Stomach smooth muscle (tissue), 2 donors: Measurements from ENCODE around the gene RAB34.
"Not testable (repeated sequence)": the region's sequence is repeated elsewhere in the genome, so short reads cannot be mapped to it uniquely, and the experiment has no call there.

ENCODE experiments used
- H3K27ac ChIP-seq: one replicate; pipeline ENCODE4 v1.7.0; 2013; ENCODE audit warnings: mild to moderate bottlenecking, low read length, inconsistent platforms
- H3K27me3 ChIP-seq, 2 donors: one replicate each; pipeline ENCODE4 v1.7.0; 2013; ENCODE audit warnings: low read length in 2 of 2; ENCODE audit not compliant: insufficient read depth in 2 of 2, control insufficient read depth in 1 of 2
- H3K36me3 ChIP-seq, 2 donors: one replicate each; pipeline ENCODE4 v1.7.0; 2013; ENCODE audit warnings: low read length in 2 of 2; ENCODE audit not compliant: control insufficient read depth in 2 of 2, insufficient read depth in 2 of 2
- H3K4me1 ChIP-seq: one replicate; pipeline ENCODE4 v1.7.0; 2013; ENCODE audit warnings: low read length; ENCODE audit not compliant: control insufficient read depth, insufficient read depth
- H3K4me3 ChIP-seq, 2 donors: one replicate each; pipeline ENCODE4 v1.7.0; 2013; ENCODE audit warnings: low read length in 2 of 2
- H3K9ac ChIP-seq, 2 donors: one replicate each; pipeline ENCODE4 v1.7.0; 2013; ENCODE audit warnings: low read length in 2 of 2, mild to moderate bottlenecking in 1 of 2
- H3K9me3 ChIP-seq, 2 donors: one replicate each; pipeline ENCODE4 v1.7.0; 2013; ENCODE audit warnings: low read length in 2 of 2; ENCODE audit not compliant: control insufficient read depth in 2 of 2
- donor health status: healthy.
- donor health status: Pancreatic carcinoma.

The RAB34 gene

GRCh38 chr17:28725166-28725659, 7.5 kb upstream of the RAB34 start:
- Histone ChIP-seq H3K27me3 (peaks cover 2 to 10% of the 10 kb centered on the region in 2 donors), H3K27ac (no peak overlapping the region), H3K4me3 (no peak overlapping the region), H3K9me3 (no peaks in the 10 kb centered on the region), H3K9ac (no peak overlapping the region), H3K36me3 (peaks cover 22 to 27% of the 10 kb centered on the region in 2 donors), H3K4me1 (peaks cover 56% of the 10 kb centered on the region)

- peaks cover 22 to 27% of the 10 kb centered on the region in 2 donors for H3K36me3 ChIP-seq
- no peak overlapping the region for H3K9ac ChIP-seq
- no peak overlapping the region for H3K27ac ChIP-seq
- H3K27me3 ChIP-seq, result peaks cover 2 to 10% of the 10 kb centered on the region in 2 donors
- peaks cover 56% of the 10 kb centered on the region for H3K4me1 ChIP-seq
- H3K4me3 ChIP-seq, result no peak overlapping the region
- no peaks in the 10 kb centered on the region for H3K9me3 ChIP-seq
These were observed 7.0 kb upstream of the RAB34 start for GRCh38 chr17:28724500-28725165.

GRCh38 chr17:28723836-28724499, 6.3 kb upstream of the RAB34 start:
- not testable (repeated sequence) for H3K9ac ChIP-seq, H3K27ac ChIP-seq, H3K27me3 ChIP-seq

GRCh38 chr17:28723159-28723835, 5.6 kb upstream of the RAB34 start:
- H3K9ac ChIP-seq, result no peak overlapping the region
- H3K27me3 ChIP-seq, result peaks cover 2 to 10% of the 10 kb centered on the region in 2 donors
- H3K9me3 ChIP-seq, result no peaks in the 10 kb centered on the region
- H3K36me3 ChIP-seq, result peaks cover 22 to 27% of the 10 kb centered on the region in 2 donors
- H3K4me3 ChIP-seq, result no peak overlapping the region
- H3K4me1 ChIP-seq, result peaks cover 60% of the 10 kb centered on the region
- H3K27ac ChIP-seq, result no peak overlapping the region

More at GRCh38 chr17:28723836-28724499, 6.3 kb upstream of the RAB34 start:
- peaks cover 57% of the 10 kb centered on the region for H3K4me1 ChIP-seq
- H3K4me3 ChIP-seq, H3K9me3 ChIP-seq: not testable (repeated sequence)
- peaks cover 22 to 27% of the 10 kb centered on the region in 2 donors for H3K36me3 ChIP-seq

GRCh38 chr17:28722417-28723158, 4.9 kb upstream of the RAB34 start:
- peaks cover 22 to 27% of the 10 kb centered on the region in 2 donors for H3K36me3 ChIP-seq
- peaks cover 2 to 10% of the 10 kb centered on the region in 2 donors for H3K27me3 ChIP-seq
- no peak overlapping the region for H3K9ac ChIP-seq
- H3K4me3 ChIP-seq, result no peak overlapping the region
- no peaks in the 10 kb centered on the region for H3K9me3 ChIP-seq
- peaks cover 59% of the 10 kb centered on the region for H3K4me1 ChIP-seq
- H3K27ac ChIP-seq, result no peak overlapping the region

- not testable (repeated sequence) for H3K27me3 ChIP-seq, H3K9me3 ChIP-seq, H3K27ac ChIP-seq
- Histone ChIP-seq H3K36me3 (peaks cover 22 to 28% of the 10 kb centered on the region in 2 donors), H3K9ac (peak overlapping the region in 1 of 2 donors; percentile 89), H3K4me1 (peaks cover 58% of the 10 kb centered on the region), H3K4me3 (peak overlapping the region; percentile 93 to 96)
These were observed 3.3 kb upstream of the RAB34 start for GRCh38 chr17:28720997-28721329.

GRCh38 chr17:28720247-28720996, 2.8 kb upstream of the RAB34 start:
- H3K27ac ChIP-seq, result peak overlapping the region; percentile 76
- peaks cover 22 to 31% of the 10 kb centered on the region in 2 donors for H3K36me3 ChIP-seq
- no peaks in the 10 kb centered on the region for H3K27me3 ChIP-seq
- peaks cover 55% of the 10 kb centered on the region for H3K4me1 ChIP-seq
- H3K9ac ChIP-seq, result peak overlapping the region; percentile 87 to 89
- no peaks in the 10 kb centered on the region for H3K9me3 ChIP-seq
- H3K4me3 ChIP-seq, result peak overlapping the region; percentile 93 to 96

GRCh38 chr17:28719021-28719433, 1.4 kb upstream of the RAB34 start:
- Histone ChIP-seq H3K9ac (peak overlapping the region; percentile 87 to 89), H3K36me3 (peaks cover 31 to 39% of the 10 kb centered on the region in 2 donors)

GRCh38 chr17:28718333-28719020, 809 bp upstream of the RAB34 start:
- H3K27me3 ChIP-seq, result no peaks in the 10 kb centered on the region
- H3K4me1 ChIP-seq, result peaks cover 49% of the 10 kb centered on the region
- H3K27ac ChIP-seq, result peak overlapping the region; percentile 89
- no peaks in the 10 kb centered on the region for H3K9me3 ChIP-seq
- peaks cover 30 to 37% of the 10 kb centered on the region in 2 donors for H3K36me3 ChIP-seq
- H3K9ac ChIP-seq, result peak overlapping the region; percentile 84 to 89
- H3K4me3 ChIP-seq, result peak overlapping the region; percentile 64 to 81

More at GRCh38 chr17:28719021-28719433, 1.4 kb upstream of the RAB34 start:
- no peaks in the 10 kb centered on the region for H3K9me3 ChIP-seq
- H3K4me3 ChIP-seq, result peak overlapping the region; percentile 93 to 96
- peaks cover 49% of the 10 kb centered on the region for H3K4me1 ChIP-seq
- H3K27ac ChIP-seq, result peak overlapping the region; percentile 76
- H3K27me3 ChIP-seq, result no peaks in the 10 kb centered on the region
